ENCODE results near the gene HGFAC.

HGFAC gene

GRCh38 chr4:3464349-3464905 is 22.7 kb downstream of the HGFAC start:
- DNase-seq = no peak

GRCh38 chr4:3464911-3465697 is 23.3 kb downstream of the HGFAC start:
- no peak for DNase-seq

- no peak for DNase-seq
These were observed 24.2 kb downstream of the HGFAC start for GRCh38 chr4:3465698-3466671.

- DNase-seq = no peak
These were observed 25.2 kb downstream of the HGFAC start for GRCh38 chr4:3466691-3467600.

GRCh38 chr4:3467601-3468031 is 25.8 kb downstream of the HGFAC start:
- no peak for DNase-seq

- no peak for DNase-seq
These were observed 26.4 kb downstream of the HGFAC start for GRCh38 chr4:3468154-3468553.

GRCh38 chr4:3468804-3469203 is 27.0 kb downstream of the HGFAC start:
- DNase-seq = no peak

- no peak for DNase-seq
These were observed 27.8 kb downstream of the HGFAC start for GRCh38 chr4:3469386-3470243.

- no peak for DNase-seq
These were observed 28.7 kb downstream of the HGFAC start for GRCh38 chr4:3470244-3471097.

GRCh38 chr4:3471098-3471760 is 29.5 kb downstream of the HGFAC start:
- no peak for DNase-seq

- DNase-seq = no peak
These were observed 30.1 kb downstream of the HGFAC start for GRCh38 chr4:3471886-3472285.

GRCh38 chr4:3472411-3473141 is 30.8 kb downstream of the HGFAC start:
- no peak for DNase-seq

- DNase-seq = no peak
These were observed 31.6 kb downstream of the HGFAC start for GRCh38 chr4:3473181-3473950.

GRCh38 chr4:3473996-3474765 is 32.4 kb downstream of the HGFAC start:
- no peak for DNase-seq

GRCh38 chr4:3475041-3475712 is 33.4 kb downstream of the HGFAC start:
- DNase-seq = no peak

- no peak for DNase-seq
These were observed 34.0 kb downstream of the HGFAC start for GRCh38 chr4:3475713-3476260.

- DNase-seq = no peak
These were observed 34.6 kb downstream of the HGFAC start for GRCh38 chr4:3476341-3476747.

All from CD4-positive, alpha-beta T cell treated with Interleukin-4 for 4 hours (primary cell).